ENCODE data around the gene RNU11.

DNA sequence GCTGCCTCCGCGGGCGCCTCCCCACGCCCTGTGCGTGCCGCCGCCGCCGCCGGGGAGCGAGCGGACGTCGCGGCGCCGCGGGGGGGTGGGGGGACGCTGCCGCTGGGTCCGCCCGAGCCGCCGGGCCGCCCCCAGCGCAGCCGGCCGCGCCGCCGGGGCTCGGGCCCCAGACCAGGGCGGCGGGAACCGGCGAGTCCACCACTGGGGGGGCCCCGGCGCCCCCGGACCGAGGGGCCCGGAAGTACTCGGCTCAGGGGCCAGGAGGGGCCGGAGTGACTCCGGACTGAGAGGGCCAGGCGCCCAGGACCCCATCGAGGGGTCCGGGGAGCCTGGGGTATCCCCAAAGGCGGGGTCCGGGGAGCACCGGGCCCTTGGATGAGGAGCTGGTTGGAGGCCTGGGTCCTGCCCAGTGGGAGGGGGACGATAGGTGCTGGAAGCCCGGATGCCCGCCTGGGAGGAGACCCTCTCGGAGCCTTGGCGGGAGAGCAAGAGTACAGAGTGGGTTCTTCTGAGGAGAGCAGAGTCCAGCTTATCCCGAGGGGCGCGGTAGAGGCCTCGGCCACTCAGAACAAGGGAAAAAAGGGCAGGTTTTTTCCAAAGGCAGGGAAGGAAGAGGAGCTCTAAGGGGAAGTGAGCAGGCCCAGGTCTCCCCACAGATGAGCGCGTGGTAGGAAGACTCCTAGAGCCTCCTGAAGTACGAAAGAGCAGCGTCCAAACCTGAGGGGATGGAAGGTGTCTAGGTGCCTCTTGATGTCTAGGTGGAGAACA is 20.7 kb downstream of the RNU11 start:
- TF ChIP-seq POLR2A (IDR thresholded peaks at IDR 0.05; ENCODE audit: low read length) (no peak), GATA1 (IDR thresholded peaks at IDR 0.05; ENCODE audit: low read depth, low read length) (no peak)

Measured in erythroblast (primary cell).